GM20000 (cell line): ENCODE results near the gene TMEM130.

ENCODE experiments used
- DNase-seq: peaks from one replicate; pipeline ENCODE4 v3.0.0; 2012; ENCODE audit warnings: low spot score
- TF ChIP-seq, protein P1 (sequence below): IDR thresholded peaks from 2 replicates; pipeline ENCODE4 v1.5.1; 2012; ENCODE audit warnings: mild to moderate bottlenecking, control low read depth; ENCODE audit errors: extremely low read depth, missing control alignments

TMEM130 gene

DNA sequence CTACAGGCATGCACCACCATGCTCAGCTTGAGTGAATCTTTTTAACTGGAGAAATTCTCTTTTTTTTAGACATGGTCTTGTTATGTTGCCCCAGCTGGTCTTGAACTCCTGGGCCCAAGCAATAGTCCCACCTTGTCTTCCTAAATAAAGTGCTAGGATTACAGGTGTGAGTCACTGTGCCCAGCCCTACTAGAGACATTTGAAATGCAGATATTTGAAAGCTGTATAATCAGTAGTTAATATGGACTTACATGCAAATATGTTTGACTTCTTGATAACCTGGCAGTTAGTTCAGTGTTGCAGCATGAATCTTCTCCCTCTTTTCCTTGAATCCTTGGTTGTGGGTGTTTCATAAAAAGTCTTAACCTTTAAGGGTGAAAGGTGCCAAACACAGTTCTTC is 17.2 kb upstream of the TMEM130 start:
- no peak for DNase-seq
- TF ChIP-seq, protein P1, sequence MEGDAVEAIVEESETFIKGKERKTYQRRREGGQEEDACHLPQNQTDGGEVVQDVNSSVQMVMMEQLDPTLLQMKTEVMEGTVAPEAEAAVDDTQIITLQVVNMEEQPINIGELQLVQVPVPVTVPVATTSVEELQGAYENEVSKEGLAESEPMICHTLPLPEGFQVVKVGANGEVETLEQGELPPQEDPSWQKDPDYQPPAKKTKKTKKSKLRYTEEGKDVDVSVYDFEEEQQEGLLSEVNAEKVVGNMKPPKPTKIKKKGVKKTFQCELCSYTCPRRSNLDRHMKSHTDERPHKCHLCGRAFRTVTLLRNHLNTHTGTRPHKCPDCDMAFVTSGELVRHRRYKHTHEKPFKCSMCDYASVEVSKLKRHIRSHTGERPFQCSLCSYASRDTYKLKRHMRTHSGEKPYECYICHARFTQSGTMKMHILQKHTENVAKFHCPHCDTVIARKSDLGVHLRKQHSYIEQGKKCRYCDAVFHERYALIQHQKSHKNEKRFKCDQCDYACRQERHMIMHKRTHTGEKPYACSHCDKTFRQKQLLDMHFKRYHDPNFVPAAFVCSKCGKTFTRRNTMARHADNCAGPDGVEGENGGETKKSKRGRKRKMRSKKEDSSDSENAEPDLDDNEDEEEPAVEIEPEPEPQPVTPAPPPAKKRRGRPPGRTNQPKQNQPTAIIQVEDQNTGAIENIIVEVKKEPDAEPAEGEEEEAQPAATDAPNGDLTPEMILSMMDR: no peak

DNA sequence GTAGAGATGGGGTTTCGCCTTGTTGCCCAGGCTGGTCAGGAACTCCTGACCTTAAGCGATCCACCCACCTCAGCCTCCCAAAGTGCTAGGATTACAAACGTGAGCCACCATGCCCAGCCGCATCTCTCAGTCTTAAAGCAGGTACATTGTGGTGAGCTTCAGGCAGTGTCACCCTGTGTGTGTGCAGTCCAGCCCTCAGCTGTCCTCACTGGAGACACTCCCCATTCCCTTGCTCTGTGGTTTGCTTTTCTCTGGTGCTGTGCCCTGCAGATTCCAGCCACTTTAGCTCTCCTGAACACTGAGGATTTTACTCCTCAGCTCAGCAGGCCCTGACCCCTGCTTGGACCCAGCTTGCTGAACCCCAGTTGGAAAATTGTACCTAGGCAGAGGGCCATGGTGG is 14.6 kb upstream of the TMEM130 start:
- TF ChIP-seq, protein P1: no peak
- DNase-seq: no peak

DNA sequence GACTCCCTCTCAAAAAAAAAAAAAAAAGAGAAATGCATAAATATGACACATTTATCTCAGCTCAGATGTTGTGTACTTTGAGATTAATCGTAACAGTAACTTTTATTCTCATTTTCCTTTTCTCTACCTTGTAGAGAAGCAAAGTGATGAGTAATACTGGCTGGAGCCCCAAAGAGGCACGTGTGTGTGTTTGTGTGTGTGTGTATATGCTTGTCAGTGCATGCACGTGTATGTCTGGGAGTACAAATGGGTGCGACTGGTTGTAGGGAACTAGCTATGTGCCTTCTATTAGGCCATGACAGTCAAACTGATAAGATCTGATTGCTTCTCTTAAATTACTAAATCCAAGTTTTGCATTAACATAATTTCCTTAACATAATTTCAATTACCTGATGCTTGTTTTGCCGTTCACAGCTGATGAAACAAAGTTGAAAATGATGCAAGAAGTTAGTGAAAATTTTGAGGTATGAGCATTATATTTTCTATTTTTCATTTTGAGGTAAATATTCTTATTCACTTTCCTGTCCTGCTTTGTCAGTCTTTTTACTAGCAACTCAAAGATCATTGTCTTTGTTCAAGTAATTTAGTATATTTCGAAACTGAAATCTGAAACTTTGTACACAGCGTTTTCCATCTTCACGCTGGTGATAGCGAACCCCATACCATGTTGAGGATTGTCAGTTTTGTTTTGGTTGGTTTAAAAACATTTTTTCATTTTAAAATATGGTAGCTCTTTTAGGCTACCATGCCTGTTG is 11.9 kb upstream of the TMEM130 start:
- no peak for DNase-seq
- TF ChIP-seq, protein P1: no peak

DNA sequence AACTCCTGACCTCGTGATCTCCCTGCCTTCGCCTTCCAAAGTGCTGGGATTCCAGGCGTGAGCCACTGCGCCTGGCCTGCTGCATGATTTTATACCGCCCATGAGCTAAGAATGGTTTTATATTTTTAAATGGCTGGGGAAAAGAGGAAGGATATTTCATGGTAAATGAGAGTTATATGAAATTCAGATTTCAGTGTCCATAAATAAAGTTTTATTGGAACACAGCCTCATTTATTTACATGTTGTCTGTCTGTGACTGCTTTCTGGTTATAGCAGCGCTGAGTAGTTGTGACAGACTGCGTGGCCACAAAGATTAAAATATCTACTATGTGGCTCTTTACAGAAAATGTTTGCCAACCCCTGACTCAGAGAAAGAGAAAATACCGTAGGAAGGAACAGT is 10.7 kb upstream of the TMEM130 start:
- TF ChIP-seq, protein P1: no peak
- no peak for DNase-seq

DNA sequence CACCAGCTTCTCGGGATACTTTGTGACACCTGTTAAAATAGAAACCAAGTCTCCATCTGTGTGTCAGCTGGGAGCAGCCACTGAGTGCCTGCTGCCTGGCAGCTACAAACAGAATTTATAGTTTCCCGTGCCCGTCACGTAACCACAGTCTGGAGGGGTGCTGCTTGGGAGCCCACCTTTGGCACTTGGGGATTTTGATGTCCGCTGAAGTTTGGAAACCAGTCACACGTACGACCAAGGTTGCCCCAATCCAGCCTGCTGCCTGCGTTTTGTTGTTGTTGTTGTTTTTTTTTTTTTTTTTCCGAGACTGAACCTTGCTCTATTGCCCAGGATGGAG is 10.1 kb upstream of the TMEM130 start:
- no peak for DNase-seq
- TF ChIP-seq, protein P1: no peak

DNA sequence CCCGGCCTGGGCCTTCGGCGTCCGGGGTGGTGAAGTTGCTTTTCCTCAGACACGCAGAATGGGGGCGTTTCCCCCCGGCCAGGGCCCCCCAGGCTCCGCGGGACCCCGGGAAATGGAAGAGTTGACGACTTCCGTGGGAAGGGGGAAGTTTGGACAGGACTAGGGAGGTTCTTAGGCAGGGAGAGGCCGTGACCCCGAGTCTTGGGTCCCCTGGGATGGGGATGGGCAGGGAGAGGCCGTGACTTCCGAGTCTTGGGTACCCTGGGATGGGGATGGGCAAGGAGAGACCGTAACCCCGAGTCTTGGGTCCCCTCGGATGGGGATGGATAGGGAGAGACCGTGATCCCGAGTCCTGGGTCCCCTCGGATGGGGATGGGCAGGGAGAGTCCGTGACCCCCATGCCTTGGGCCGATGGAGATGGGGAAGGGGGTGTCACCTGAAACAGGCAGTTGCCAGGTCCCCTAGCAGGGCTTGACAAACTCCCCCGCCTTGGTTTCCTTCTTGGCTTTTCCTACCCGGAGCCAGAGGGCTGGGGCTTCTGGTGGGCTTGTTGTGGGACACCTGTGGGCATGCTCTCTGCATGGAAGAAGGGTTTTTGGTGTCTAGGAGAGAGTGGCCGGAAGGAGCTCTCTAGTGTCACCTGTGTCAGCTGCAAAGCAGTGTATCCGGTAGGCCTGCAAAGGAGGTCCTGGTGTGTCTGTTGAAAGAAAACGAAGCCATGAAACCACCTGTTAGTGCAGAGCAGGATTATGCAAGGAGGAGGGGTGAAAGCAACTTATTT is 9.6 kb upstream of the TMEM130 start:
- TF ChIP-seq, protein P1: peak; percentile 38
- DNase-seq: peak; percentile 82

DNA sequence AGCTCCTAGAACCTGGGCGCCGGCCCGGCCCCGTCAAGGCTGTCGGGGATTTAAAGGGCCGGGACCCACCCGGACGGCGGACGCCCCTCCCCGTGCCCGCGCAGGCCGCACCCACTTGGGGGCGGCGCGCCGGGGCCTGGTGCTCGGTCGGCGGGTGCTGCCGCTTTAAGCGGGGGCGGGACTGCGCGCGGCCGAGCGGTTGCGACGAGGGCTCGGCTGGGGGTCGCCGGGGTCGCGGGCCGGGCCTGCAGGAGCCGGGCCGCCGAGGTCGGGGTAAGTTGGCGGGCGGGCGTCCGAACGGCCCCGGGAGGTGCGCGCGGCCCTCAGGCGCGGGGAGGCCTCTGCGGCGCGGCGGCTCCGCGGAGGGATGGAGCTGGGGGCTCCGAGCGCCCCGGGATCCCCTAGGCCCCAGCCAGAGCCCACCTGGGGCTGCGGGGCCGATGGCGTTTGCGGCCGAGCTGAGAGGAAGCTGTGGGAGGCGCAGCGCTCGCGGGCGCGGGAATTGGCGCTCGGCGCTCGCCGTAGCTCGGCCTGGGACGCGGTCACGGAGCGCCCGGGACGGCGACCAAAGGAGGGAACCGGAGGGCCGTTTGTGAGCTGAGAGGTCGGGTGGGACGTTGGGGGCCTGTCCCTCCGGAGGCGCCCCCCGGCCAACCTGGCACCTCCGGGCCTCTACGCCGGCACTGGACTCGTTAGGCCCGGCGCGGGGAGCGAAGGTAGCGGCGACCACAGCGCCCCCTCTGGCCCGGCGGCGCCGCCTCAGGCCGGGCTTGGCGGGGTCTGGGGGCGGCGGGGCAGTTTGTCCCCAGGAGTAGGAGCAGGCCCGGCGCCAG is 8.8 kb upstream of the TMEM130 start, which contains the start of gene TRRAP:
TSS of gene TRRAP (plus strand) at position 168 of the 833 bp plus-strand sequence. CDS start 2,619 bp downstream, outside the sequence.
- peak; percentile 92 for DNase-seq
- TF ChIP-seq, protein P1: peak; percentile 75
